GM12878 (cell line): ENCODE data around the gene MRTFA. TPM values are rescaled to one million over a fixed set of nuclear protein-coding genes. Genes with fewer than 3 reads are reported as not detected.

Experiments used
- ATAC-seq: fragments of 200-7000 bp; cut with Tn5 transposase; 3 replicates; pipeline ENCODE4 v1.9.1; 2020; ENCODE audit warnings: mild to moderate bottlenecking, moderate library complexity
- BruUV-seq: library from RNA; stranded (reverse); fragments of 400-500 nt; replicated peaks from 2 replicates; lab custom pipeline; 2021; lab: Mats Ljungman, UMichigan
- CTCF ChIA-PET: fragments of 300-600 bp; sonication (Branson Sonifier 250); formaldehyde crosslinking; extraction: SDS; loops from one replicate; lab custom pipeline; 2021; ENCODE audit warnings: inconsistent platforms; lab: Yijun Ruan, JAX
- POLR2A ChIA-PET: fragments of 350-600 bp; formaldehyde crosslinking; extraction: SDS; loops from one replicate; lab custom pipeline; 2021; ENCODE audit warnings: inconsistent platforms; lab: Charles Lee
- RAD21 ChIA-PET: fragments of 300-600 bp; sonication (Branson Sonifier 250); formaldehyde crosslinking; loops from one replicate; lab custom pipeline; 2023; ENCODE audit warnings: antibody characterized with exemption; ENCODE audit not compliant: unreplicated experiment; lab: Charles Lee
- SMC1A ChIA-PET: fragments of 300-600 bp; sonication (Branson Sonifier 250); formaldehyde crosslinking; loops from one replicate; lab custom pipeline; 2023; ENCODE audit not compliant: unreplicated experiment, uncharacterized antibody; lab: Charles Lee
- DNase-seq: peaks from one replicate; pipeline ENCODE4 v3.0.0-alpha.2; 2011; ENCODE audit warnings: low read depth, low spot score
- FAIRE-seq: peaks from 3 replicates; lab custom pipeline; 2011; peaks lifted over from hg19 to GRCh38; lab: Jason Lieb, UNC
- H2AFZ ChIP-seq: 2 replicates; pipeline ENCODE4 v1.6.0; 2011; ENCODE audit warnings: low read depth, low read length, control low read depth; ENCODE audit not compliant: control insufficient read depth
- H3K27ac ChIP-seq: 2 replicates; pipeline ENCODE4 v1.5.1; 2011; ENCODE audit warnings: control low read depth; ENCODE audit not compliant: control insufficient read depth, insufficient read depth
- H3K27me3 ChIP-seq, 2 experiments: replicated peaks in 1 of 2; 2 replicates each; pipeline versions ENCODE4 v1.6.0 to v1.6.1; 2011; ENCODE audit warnings: low read length in 1 of 2; ENCODE audit not compliant: control insufficient read depth in 2 of 2, insufficient read depth in 2 of 2
- H3K36me3 ChIP-seq, 2 experiments: 2 replicates each; pipeline ENCODE4 v1.5.1; 2011; ENCODE audit warnings: low read length in 1 of 2; ENCODE audit not compliant: control insufficient read depth in 2 of 2, insufficient read depth in 2 of 2
- H3K4me1 ChIP-seq: 2 replicates; pipeline ENCODE4 v1.6.1; 2011; ENCODE audit warnings: mild to moderate bottlenecking, low read length, moderate library complexity, mixed read lengths; ENCODE audit not compliant: control insufficient read depth, insufficient read depth
- H3K4me2 ChIP-seq: 2 replicates; pipeline ENCODE4 v1.6.0; 2011; ENCODE audit warnings: control low read depth; ENCODE audit not compliant: control insufficient read depth, insufficient read depth
- H3K4me3 ChIP-seq: fragments of 200-600 bp; sonication (generic); 2 replicates; pipeline ENCODE4 v1.5.1; 2016
- H3K79me2 ChIP-seq: 2 replicates; pipeline ENCODE4 v1.6.0; 2011; ENCODE audit warnings: low read length; ENCODE audit not compliant: control insufficient read depth, insufficient read depth
- H3K9ac ChIP-seq: 2 replicates; pipeline ENCODE4 v1.8.0; 2011; ENCODE audit warnings: low read length, control low read depth, mixed read lengths; ENCODE audit not compliant: control insufficient read depth, insufficient read depth
- H3K9me3 ChIP-seq: replicated peaks from 3 replicates; pipeline ENCODE4 v1.5.1; 2011; ENCODE audit warnings: mild to moderate bottlenecking, low read length; ENCODE audit not compliant: control insufficient read depth, insufficient read depth
- H4K20me1 ChIP-seq: 2 replicates; pipeline ENCODE4 v1.6.0; 2011; ENCODE audit not compliant: control insufficient read depth, insufficient read depth
- BACH1 ChIP-seq: fragments of 450-650 bp; IDR thresholded peaks from 2 replicates; pipeline ENCODE4 v1.6.1; 2017; ENCODE audit warnings: mild to moderate bottlenecking, borderline replicate concordance
- CREB1 ChIP-seq: IDR thresholded peaks from 2 replicates; pipeline ENCODE4 v1.6.1; 2012; ENCODE audit warnings: low read depth, mild to moderate bottlenecking, inconsistent platforms
- NFYB ChIP-seq: IDR thresholded peaks from 2 replicates; pipeline ENCODE4 v1.6.1; 2011; ENCODE audit warnings: low read depth, mild to moderate bottlenecking, low read length, improper control_type of control experiment, moderate library complexity; ENCODE audit not compliant: insufficient read depth
- PML ChIP-seq: IDR thresholded peaks from 2 replicates; pipeline ENCODE4 v1.6.1; 2012; ENCODE audit warnings: low read length, inconsistent platforms
- POU2F2 ChIP-seq: IDR thresholded peaks from 3 replicates; pipeline ENCODE4 v1.6.1; 2011; ENCODE audit warnings: low read depth, mild to moderate bottlenecking, low read length, borderline replicate concordance
- RB1 ChIP-seq: fragments of 450-650 bp; formaldehyde crosslinking; IDR thresholded peaks from 2 replicates; pipeline ENCODE4 v1.6.1; 2017; ENCODE audit warnings: mild to moderate bottlenecking, borderline replicate concordance
- SMC3 ChIP-seq: IDR thresholded peaks from 2 replicates; pipeline ENCODE4 v1.6.1; 2011; ENCODE audit warnings: low read length, improper control_type of control experiment, borderline replicate concordance
- SP1 ChIP-seq: IDR thresholded peaks from one replicate; pipeline ENCODE4 v1.6.1; 2011; ENCODE audit warnings: low read depth, low read length
- ZSCAN29 ChIP-seq: fragments of 450-650 bp; IDR thresholded peaks from 2 replicates; pipeline ENCODE4 v1.6.1; 2017; ENCODE audit warnings: mild to moderate bottlenecking, moderate library complexity
- WGBS: methylation state at CpG from one replicate; pipeline ENCODE4 v1.1.6; 2016; ENCODE audit warnings: low lambda C conversion rate; ENCODE audit not compliant: insufficient replicate concordance, insufficient coverage; ENCODE audit errors: missing lambda C conversion rate; 5-methylcytosine and 5-hydroxymethylcytosine counted together
- in situ Hi-C: fragments of 300-500 bp; cut with MboI; formaldehyde crosslinking; loops from 9 replicates; pipeline ENCODE4 v1.14.3; 2018; ENCODE audit warnings: mixed read lengths
- intact Hi-C: fragments of 100-400 bp; cut with micrococcal nuclease; formaldehyde crosslinking; loops from one replicate; pipeline ENCODE4 v1.14.2; 2022; ENCODE audit not compliant: unreplicated experiment
- polyA plus RNA-seq, 11 experiments: library from polyadenylated mRNA; depleted of rRNA in 4 of 11; unstranded in 6 of 11; stranded (reverse) in 5 of 11; fragments of >200 nt; fragmentation: Nextera tagmentation in 4 of 11; fragmentation: Illumina TruSeq in 1 of 11; extraction: Ambion mirVana in 4 of 11; extraction: Trizol in 1 of 11; gene quantifications; 1 replicate in 1 of 11; 2 replicates in 10 of 11; pipeline versions ENCODE4 v1.2.1 to v1.2.3, GENCODE V29; 2011 to 2016; ENCODE audit warnings: inconsistent platforms in 2 of 11, missing spikeins in 2 of 11, low read depth in 1 of 11
- total RNA-seq, 4 experiments: library from RNA; depleted of rRNA in 3 of 4; stranded (reverse); fragments of >200 nt in 3 of 4; fragmentation: Illumina TruSeq in 1 of 4; extraction: Trizol in 1 of 4; gene quantifications; 2 replicates each; pipeline versions ENCODE4 v1.2.1 to v1.2.3, GENCODE V29; 2013 to 2021
- TF ChIP-seq, protein P1 (sequence below): fragments of 450-650 bp; IDR thresholded peaks from 2 replicates; pipeline ENCODE4 v1.6.1; 2016; ENCODE audit warnings: mild to moderate bottlenecking
- TF ChIP-seq, protein P2 (sequence below): fragments of 450-650 bp; IDR thresholded peaks from 2 replicates; pipeline ENCODE4 v1.6.1; 2017; ENCODE audit warnings: antibody characterized with exemption, mild to moderate bottlenecking, moderate library complexity
- TF ChIP-seq, protein P3 (sequence below): IDR thresholded peaks from 2 replicates; pipeline ENCODE4 v1.6.1; 2011; ENCODE audit warnings: mild to moderate bottlenecking, low read depth, low read length, moderate library complexity; ENCODE audit not compliant: insufficient replicate concordance
- TF ChIP-seq, protein P4 (sequence below): IDR thresholded peaks from 2 replicates; pipeline ENCODE4 v1.6.1; 2012; ENCODE audit warnings: low read length, inconsistent platforms

Gene MRTFA
- total and polyA plus RNA-seq, 10 of the 15 experiments (the other 5 are each of a cell fraction or from before 2014, with no cell fraction given): 2.0 to 63.9 (median 17.9) TPM

DNA sequence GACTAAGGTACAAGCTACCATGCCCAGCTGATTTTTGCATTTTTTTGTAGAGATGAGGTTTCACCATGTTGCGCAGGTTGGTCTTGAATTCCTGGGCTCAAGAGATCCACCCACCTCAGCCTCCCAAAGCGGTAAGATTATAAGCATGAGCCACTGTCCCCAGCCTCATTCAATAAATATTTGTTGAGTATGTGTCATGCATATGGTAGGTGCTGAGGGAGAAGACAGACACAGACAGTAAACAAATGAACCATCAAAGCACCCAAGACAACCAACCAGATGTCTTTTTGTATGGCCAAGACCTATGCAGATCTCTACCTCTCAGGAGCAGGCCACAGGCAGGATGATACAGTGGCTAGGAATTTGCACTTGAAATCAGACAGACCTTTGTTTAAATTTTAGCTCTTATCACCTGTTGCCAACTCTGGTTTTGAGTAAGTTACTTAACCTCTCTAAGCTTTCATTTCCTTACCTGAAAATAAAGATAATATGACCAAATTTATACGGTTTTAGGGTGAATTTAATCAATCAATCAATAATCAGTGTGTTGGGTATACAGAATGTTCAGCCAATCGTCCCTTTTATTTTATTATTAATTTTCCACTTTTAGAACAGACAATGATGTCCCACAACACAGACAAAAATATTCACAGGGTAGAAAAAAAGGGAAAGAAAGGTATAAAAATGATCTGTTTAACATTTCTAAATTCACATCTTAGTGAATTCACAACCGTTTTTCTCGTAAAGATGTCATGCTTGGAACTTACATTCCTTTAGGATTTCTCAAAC, 137.9 kb downstream of the MRTFA start (continued):
- TF ChIP-seq POU2F2 (0 out of 3 replicates have a peak, but pooled peaks have one; percentile 14), PML (0 out of 2 replicates have a peak, but pooled peaks have one; percentile 0), RB1 (no peak), SP1 (no peak), ZSCAN29 (no peak), SMC3 (no peak), NFYB (0 out of 2 replicates have a peak, but pooled peaks have one; percentile 23)
- TF ChIP-seq, protein P1, sequence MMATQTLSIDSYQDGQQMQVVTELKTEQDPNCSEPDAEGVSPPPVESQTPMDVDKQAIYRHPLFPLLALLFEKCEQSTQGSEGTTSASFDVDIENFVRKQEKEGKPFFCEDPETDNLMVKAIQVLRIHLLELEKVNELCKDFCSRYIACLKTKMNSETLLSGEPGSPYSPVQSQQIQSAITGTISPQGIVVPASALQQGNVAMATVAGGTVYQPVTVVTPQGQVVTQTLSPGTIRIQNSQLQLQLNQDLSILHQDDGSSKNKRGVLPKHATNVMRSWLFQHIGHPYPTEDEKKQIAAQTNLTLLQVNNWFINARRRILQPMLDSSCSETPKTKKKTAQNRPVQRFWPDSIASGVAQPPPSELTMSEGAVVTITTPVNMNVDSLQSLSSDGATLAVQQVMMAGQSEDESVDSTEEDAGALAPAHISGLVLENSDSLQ: peak; percentile 36; the same call in 1 of the 2 replicates

DNA sequence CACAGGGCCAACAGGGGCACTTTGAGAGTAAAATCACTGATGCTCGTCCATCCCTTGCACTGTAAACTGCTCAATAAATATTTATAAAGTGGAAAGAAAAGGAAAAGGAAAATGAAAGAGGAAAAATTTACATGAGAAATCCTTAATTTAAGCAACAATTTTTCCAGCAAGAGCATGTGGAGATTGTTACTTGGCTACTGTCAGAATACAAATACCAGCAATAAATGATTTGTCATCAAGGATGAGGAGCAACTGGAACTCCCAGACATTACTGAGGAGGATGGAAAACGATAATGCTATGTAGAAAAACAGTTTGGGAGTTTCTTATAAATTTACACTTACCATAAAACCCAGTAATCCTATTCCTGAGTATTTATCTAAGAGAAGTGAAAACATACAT, 143.1 kb downstream of the MRTFA start:
- Histone ChIP-seq H3K27me3 (no peaks in the 10 kb centered on the region), H4K20me1 (no peaks in the 10 kb centered on the region), H3K4me1 (peaks cover 35% of the 10 kb centered on the region), H3K27ac (peak overlapping the region; percentile 43; the same call in 1 of the 2 replicates), H3K9ac (no peak overlapping the region), H3K36me3 (0 out of 4 replicates have a peak, but pooled peaks cover 0 to 2% of the 10 kb centered on the region in 2 experiments), H3K79me2 (peaks cover 21% of the 10 kb centered on the region)
- no TSS peak for BruUV-seq
- WGBS: 100% methylated on average over 2 of the region's 2 CpGs
- intact Hi-C loops: no loop called here
- TF ChIP-seq, protein P2, sequence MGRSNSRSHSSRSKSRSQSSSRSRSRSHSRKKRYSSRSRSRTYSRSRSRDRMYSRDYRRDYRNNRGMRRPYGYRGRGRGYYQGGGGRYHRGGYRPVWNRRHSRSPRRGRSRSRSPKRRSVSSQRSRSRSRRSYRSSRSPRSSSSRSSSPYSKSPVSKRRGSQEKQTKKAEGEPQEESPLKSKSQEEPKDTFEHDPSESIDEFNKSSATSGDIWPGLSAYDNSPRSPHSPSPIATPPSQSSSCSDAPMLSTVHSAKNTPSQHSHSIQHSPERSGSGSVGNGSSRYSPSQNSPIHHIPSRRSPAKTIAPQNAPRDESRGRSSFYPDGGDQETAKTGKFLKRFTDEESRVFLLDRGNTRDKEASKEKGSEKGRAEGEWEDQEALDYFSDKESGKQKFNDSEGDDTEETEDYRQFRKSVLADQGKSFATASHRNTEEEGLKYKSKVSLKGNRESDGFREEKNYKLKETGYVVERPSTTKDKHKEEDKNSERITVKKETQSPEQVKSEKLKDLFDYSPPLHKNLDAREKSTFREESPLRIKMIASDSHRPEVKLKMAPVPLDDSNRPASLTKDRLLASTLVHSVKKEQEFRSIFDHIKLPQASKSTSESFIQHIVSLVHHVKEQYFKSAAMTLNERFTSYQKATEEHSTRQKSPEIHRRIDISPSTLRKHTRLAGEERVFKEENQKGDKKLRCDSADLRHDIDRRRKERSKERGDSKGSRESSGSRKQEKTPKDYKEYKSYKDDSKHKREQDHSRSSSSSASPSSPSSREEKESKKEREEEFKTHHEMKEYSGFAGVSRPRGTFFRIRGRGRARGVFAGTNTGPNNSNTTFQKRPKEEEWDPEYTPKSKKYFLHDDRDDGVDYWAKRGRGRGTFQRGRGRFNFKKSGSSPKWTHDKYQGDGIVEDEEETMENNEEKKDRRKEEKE: no peak
- TF ChIP-seq, protein P3, sequence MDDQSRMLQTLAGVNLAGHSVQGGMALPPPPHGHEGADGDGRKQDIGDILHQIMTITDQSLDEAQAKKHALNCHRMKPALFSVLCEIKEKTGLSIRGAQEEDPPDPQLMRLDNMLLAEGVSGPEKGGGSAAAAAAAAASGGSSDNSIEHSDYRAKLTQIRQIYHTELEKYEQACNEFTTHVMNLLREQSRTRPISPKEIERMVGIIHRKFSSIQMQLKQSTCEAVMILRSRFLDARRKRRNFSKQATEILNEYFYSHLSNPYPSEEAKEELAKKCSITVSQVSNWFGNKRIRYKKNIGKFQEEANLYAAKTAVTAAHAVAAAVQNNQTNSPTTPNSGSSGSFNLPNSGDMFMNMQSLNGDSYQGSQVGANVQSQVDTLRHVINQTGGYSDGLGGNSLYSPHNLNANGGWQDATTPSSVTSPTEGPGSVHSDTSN: no peak
- TF ChIP-seq CREB1 (no peak), BACH1 (no peak)
- TF ChIP-seq, protein P4, sequence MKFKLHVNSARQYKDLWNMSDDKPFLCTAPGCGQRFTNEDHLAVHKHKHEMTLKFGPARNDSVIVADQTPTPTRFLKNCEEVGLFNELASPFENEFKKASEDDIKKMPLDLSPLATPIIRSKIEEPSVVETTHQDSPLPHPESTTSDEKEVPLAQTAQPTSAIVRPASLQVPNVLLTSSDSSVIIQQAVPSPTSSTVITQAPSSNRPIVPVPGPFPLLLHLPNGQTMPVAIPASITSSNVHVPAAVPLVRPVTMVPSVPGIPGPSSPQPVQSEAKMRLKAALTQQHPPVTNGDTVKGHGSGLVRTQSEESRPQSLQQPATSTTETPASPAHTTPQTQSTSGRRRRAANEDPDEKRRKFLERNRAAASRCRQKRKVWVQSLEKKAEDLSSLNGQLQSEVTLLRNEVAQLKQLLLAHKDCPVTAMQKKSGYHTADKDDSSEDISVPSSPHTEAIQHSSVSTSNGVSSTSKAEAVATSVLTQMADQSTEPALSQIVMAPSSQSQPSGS: no peak
- TF ChIP-seq, all 136 proteins: peak for 0
- ChIA-PET POLR2A (interaction anchor here (1.3 to 1.8 kb wide), 2 partner anchors 11 to 16 kb away, joined by 4 to 6 read pairs; no protein-coding TSS in a partner anchor), RAD21 (interaction anchor here (2.5 to 4.4 kb wide), 2 partner anchors 12 to 56 kb away, joined by 9 to 34 read pairs; no protein-coding TSS in a partner anchor), SMC1A (interaction anchor here (0.7 to 4.4 kb wide), 13 partner anchors 10 to 406 kb away, joined by 3 to 54 read pairs (median 4); no protein-coding TSS in a partner anchor), CTCF (interaction anchor here (1.0 to 11.5 kb wide), 6 partner anchors 11 to 153 kb away, joined by 4 to 202 read pairs (median 12); no protein-coding TSS in a partner anchor)
- H3K4me3 ChIP-seq: no peak overlapping the region
- ATAC-seq (no peak), DNase-seq (no peak), FAIRE-seq (no peak)
- in situ Hi-C loops: no loop called here
- H3K4me2 ChIP-seq: no peak overlapping the region; the same call in 1 of the 2 replicates
- no peak overlapping the region for H2AFZ ChIP-seq
- H3K9me3 ChIP-seq: no peaks in the 10 kb centered on the region
